Right kidney (tissue), 1 donor: Measurements from ENCODE around the gene CFLAR.

Source experiments
- DNase-seq: peaks from one replicate; pipeline ENCODE4 v3.0.0-alpha.2; 2016

CFLAR gene

GRCh38 chr2:201218780-201219179, 102.8 kb downstream of the CFLAR start:
- no peak for DNase-seq

GRCh38 chr2:201219328-201220096, 103.5 kb downstream of the CFLAR start:
- DNase-seq, result no peak

DNA sequence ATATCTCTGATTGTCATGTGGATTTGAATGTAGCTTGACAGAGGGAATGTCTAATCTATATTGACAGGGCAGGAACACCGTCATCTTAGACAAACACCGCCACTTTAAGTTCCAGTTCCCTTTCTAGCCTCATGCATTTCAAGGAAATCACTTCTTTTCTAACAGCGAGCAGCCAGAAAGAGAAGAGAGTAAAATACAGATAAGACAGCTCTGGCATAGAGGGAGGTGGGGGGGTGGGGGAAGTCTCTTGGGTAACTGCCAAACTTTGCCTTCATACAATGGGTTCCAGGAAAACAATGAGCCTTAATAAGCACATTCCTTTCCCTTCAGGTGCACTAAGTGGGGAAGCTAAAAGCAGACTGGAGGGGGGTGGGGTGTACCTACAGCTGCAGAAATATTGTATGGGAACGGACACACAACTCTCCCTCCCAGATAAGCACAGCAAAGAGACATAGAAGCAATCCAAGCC, 104.2 kb downstream of the CFLAR start:
- no peak for DNase-seq

DNA sequence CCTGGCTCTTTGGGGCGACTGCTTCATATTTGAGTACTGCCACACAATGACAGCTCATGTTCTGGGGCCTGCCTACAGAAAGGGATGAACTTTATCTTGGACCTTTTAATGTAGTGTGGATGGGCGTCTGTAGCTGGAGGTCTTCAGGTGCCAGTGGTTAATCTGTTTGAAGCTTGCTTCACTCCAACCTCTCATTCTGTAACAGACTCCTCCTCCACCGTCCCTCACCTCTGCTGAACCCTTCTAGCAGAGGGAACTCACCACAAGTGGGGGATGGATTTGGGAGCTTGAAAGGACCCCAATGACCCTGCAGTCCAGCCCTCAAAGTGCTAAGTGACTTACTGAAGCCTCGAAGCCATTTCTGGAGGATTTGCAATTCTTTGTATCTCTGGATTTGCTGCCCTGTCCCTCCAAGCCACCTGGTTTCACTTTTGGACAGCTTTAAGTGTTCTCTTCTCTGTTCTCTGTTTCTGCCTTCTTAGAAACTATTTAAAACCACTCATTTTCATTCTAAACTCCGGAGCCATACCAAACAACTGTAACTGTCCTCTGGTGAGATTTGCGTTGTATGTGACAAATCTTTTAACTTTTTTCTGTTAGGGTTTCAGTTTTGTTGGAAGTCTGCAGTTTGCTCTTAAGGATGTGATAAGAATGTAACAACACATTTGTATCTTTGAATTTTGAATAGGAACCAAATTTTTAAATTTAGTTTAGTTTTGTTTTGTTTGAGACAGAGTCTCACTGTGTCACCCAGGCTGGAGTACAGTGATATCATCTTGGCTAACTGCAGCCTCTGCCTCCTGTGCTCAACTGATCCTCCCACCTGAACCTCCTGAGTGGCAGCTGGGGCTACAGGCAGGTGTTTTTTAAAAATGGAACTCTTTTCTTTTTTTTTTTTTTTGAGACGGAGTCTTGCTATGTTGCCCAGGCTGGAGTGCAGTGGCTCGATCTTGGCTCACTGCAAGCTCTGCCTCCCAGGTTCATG, 107.4 kb downstream of the CFLAR start:
- no peak for DNase-seq
